AG04450 (cell line): Measurements from ENCODE around the gene PWP1. TPM values are rescaled to one million over a fixed set of nuclear protein-coding genes. Genes with fewer than 3 reads are reported as not detected.

Source experiments
- CTCF ChIA-PET: fragments of 300-600, 350-600 bp; formaldehyde crosslinking; extraction: SDS; loops from one replicate; lab custom pipeline; 2022; ENCODE audit warnings: antibody characterized with exemption, inconsistent platforms; lab: Charles Lee
- POLR2A ChIA-PET: fragments of 350-600 bp; formaldehyde crosslinking; extraction: SDS; loops from one replicate; lab custom pipeline; 2021; ENCODE audit warnings: antibody characterized with exemption, inconsistent platforms; lab: Yijun Ruan, JAX
- DNase-seq: peaks from one replicate; pipeline ENCODE4 v3.0.0-alpha.2; 2011; ENCODE audit warnings: low read depth, low spot score
- H3K27ac ChIP-seq: one replicate; pipeline ENCODE4 v1.5.1; 2012; ENCODE audit warnings: low read depth, low read length, control low read depth
- H3K27me3 ChIP-seq: one replicate; pipeline ENCODE4 v1.6.0; 2012; ENCODE audit warnings: low read length; ENCODE audit not compliant: control insufficient read depth, insufficient read depth
- H3K4me3 ChIP-seq: 2 replicates; pipeline ENCODE4 v1.5.1; 2011; ENCODE audit warnings: mild to moderate bottlenecking, low read depth, low read length, control low read depth
- H3K9me3 ChIP-seq: 2 replicates; pipeline ENCODE4 v1.5.1; 2012; ENCODE audit warnings: low read length; ENCODE audit not compliant: control insufficient read depth, insufficient read depth
- CTCF ChIP-seq: IDR thresholded peaks from 2 replicates; pipeline ENCODE4 v1.5.1; 2011; ENCODE audit warnings: low read depth, low read length, control low read depth, inconsistent platforms
- polyA plus RNA-seq: library from polyadenylated mRNA; depleted of rRNA; stranded (reverse); fragments of >200 nt; gene quantifications from 2 replicates; pipeline ENCODE4 v1.2.3, GENCODE V29; 2011

PWP1 gene
- polyA plus RNA-seq, 1 experiment = 115 TPM

DNA sequence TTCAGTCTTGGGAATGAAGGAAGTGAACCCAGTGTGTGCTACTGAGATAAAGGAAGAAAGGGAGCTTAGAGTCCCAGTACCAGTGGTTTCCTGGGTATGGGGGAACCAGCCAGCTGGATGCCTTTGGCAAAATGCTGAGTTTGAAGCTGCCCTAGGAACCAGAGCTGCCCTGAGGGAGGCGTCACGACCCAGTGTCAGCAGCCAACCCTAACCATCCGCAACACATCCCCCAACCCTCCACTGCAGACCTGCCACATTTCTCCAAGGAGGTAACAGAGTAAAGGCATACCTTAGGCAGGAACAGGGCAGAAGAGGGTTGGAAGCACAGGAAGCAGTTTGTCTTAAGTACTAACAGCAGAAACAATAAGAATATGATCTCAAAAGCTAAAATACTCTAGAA is 46.8 kb downstream of the PWP1 start:
- no peak for TF ChIP-seq CTCF
- POLR2A ChIA-PET = no interaction called here
- Histone ChIP-seq H3K27ac (no peak overlapping the region), H3K27me3 (no peaks in the 10 kb centered on the region), H3K4me3 (no peak overlapping the region), H3K9me3 (no peaks in the 10 kb centered on the region)
- no peak for DNase-seq
- CTCF ChIA-PET = interaction anchor here (1.2 kb wide), 1 partner anchor 56 kb away, joined by 5 read pairs; no protein-coding TSS in a partner anchor

DNA sequence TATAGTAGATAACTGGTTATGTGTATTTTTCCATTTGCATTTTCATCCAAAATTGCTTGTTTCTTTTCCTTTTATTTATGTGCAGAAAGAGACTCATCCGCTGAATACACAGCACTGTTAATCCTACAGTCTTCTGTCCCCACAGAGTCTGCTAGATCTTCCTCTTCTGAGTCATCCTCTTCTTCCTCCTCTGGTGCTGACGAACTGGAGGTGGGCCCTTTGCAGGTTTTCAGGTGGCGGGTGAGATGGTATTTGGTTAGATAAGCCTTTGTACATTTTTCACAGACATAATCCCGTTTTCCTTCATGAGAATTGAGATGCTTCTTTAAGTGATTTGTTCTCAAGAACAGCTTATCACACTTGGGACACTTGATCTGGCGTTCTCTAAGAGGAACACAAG is 48.5 kb downstream of the PWP1 start:
- DNase-seq = no peak
- Histone ChIP-seq H3K27ac (no peak overlapping the region), H3K9me3 (no peaks in the 10 kb centered on the region), H3K4me3 (no peak overlapping the region), H3K27me3 (no peaks in the 10 kb centered on the region)
- TF ChIP-seq CTCF = no peak
- ChIA-PET POLR2A (no interaction called here), CTCF (no interaction called here)

DNA sequence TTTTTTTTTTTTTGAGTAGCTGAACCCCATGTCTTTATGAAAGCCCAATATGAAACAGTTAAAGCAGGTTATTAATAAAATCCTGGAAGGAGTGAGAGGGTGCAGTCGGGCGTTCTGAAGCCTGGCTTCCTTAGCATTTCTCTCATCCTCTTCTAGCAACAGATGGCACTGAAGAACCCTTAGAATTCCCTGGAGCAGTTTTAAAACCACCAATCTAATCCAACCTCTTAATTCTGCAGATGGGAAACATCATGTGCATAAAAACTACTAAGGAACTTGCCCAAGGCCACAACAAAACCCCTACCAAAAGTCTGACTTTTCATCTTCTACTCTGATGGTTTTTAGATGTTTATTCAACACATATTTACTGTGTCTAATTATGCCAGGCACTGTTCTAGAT is 50.2 kb downstream of the PWP1 start:
- Histone ChIP-seq H3K27me3 (no peaks in the 10 kb centered on the region), H3K9me3 (no peaks in the 10 kb centered on the region), H3K4me3 (no peak overlapping the region), H3K27ac (no peak overlapping the region)
- ChIA-PET CTCF (no interaction called here), POLR2A (no interaction called here)
- no peak for DNase-seq
- TF ChIP-seq CTCF = no peak

GRCh38 chr12:107736914-107737313 is 51.3 kb downstream of the PWP1 start:
- TF ChIP-seq CTCF = no peak
- H3K27ac ChIP-seq = no peak overlapping the region
- no peaks in the 10 kb centered on the region for H3K9me3 ChIP-seq
- DNase-seq = no peak
- CTCF ChIA-PET = no interaction called here
- POLR2A ChIA-PET = no interaction called here
- H3K4me3 ChIP-seq = no peak overlapping the region
- no peaks in the 10 kb centered on the region for H3K27me3 ChIP-seq

DNA sequence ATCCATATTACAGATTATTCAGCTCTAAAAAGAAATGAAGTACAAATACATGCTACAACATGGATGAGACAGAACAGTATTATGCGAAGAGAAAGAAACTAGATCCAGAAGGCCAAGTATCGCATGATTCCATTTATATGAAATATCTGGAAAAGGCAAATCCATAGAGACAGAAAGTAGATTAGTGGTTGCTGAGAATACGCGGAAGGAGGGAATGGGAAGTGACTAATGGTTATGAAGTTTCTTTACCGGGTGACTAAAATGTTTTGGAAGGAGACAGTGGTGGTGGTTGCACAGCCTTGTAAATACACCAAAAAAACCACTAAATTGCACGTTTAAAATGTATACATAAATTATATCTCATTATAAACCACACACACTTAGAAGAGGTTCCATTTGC is 62.9 kb downstream of the PWP1 start:
- H3K4me3 ChIP-seq = no peak overlapping the region
- CTCF ChIA-PET = interaction anchor here (0.6 to 1.0 kb wide), 2 partner anchors 53 to 73 kb away, joined by 3 read pairs; no protein-coding TSS in a partner anchor
- H3K9me3 ChIP-seq = no peaks in the 10 kb centered on the region
- H3K27ac ChIP-seq = no peak overlapping the region
- no peak for TF ChIP-seq CTCF
- DNase-seq = peak; percentile 38
- POLR2A ChIA-PET = no interaction called here
- no peaks in the 10 kb centered on the region for H3K27me3 ChIP-seq
